Coronary artery (tissue), 2 donors: Measurements from ENCODE around the gene ZNF860.
"Not testable (repeated sequence)": the region's sequence is repeated elsewhere in the genome, so short reads cannot be mapped to it uniquely, and the experiment has no call there.

Experiments
- DNase-seq: peaks from one replicate; pipeline ENCODE4 v3.0.0-alpha.2; 2017; ENCODE audit warnings: low spot score
- H3K27ac ChIP-seq, 2 donors: fragments of 200-600 bp; sonication (generic); one replicate each; pipeline ENCODE4 v1.5.1; 2016 to 2019
- H3K4me3 ChIP-seq: fragments of 200-600 bp; sonication (generic); 2 replicates; pipeline ENCODE4 v1.5.1; 2016; ENCODE audit warnings: mild to moderate bottlenecking, moderate library complexity
- TF ChIP-seq, protein P1 (sequence below): fragments of 200-600 bp; sonication (generic); IDR thresholded peaks from one replicate; pipeline ENCODE4 v1.5.1; 2019; ENCODE audit warnings: antibody characterized with exemption

Gene ZNF860

DNA sequence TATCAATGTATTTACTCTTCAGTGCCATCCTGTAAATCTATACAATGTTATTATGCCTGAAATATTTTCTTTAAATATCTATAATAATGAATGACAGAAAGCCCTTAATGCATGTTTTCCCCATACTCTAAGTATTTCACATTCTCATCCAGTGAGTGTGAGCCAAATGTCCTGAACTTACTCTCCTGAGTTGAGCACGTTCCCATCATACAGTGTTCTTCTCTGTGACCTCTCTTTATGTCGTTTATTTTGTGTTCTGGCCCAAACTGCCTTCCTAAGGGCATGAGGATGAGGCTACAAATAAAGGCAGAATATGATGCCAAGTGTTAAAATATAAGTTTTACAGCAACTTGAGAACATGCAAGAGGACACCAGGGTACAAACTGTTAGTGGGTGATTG is 3.8 kb upstream of the ZNF860 start:
- H3K4me3 ChIP-seq = no peak overlapping the region
- no peak for DNase-seq
- no peak overlapping the region for H3K27ac ChIP-seq
- TF ChIP-seq, protein P1, sequence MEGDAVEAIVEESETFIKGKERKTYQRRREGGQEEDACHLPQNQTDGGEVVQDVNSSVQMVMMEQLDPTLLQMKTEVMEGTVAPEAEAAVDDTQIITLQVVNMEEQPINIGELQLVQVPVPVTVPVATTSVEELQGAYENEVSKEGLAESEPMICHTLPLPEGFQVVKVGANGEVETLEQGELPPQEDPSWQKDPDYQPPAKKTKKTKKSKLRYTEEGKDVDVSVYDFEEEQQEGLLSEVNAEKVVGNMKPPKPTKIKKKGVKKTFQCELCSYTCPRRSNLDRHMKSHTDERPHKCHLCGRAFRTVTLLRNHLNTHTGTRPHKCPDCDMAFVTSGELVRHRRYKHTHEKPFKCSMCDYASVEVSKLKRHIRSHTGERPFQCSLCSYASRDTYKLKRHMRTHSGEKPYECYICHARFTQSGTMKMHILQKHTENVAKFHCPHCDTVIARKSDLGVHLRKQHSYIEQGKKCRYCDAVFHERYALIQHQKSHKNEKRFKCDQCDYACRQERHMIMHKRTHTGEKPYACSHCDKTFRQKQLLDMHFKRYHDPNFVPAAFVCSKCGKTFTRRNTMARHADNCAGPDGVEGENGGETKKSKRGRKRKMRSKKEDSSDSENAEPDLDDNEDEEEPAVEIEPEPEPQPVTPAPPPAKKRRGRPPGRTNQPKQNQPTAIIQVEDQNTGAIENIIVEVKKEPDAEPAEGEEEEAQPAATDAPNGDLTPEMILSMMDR = no peak

DNA sequence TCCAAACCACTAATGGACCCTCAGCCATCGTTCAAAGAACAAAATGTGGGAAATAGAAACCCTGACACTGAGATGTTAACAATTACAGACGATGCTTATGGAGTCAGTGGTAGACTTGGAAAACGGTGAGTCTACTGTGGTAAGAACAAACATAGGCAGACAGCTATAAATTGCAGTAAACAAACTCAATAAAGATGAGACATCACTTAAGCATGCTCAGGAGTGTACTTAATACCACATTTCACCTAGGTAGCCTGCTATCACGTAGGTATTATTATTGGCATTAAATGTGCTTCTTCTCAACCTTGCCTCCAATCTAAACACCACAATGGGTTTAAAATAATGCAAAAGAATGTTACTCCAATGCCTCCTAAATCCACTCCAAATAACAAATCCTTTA is 3.0 kb upstream of the ZNF860 start:
- TF ChIP-seq, protein P1 = no peak
- Histone ChIP-seq H3K4me3 (no peak overlapping the region), H3K27ac (no peak overlapping the region)
- no peak for DNase-seq

DNA sequence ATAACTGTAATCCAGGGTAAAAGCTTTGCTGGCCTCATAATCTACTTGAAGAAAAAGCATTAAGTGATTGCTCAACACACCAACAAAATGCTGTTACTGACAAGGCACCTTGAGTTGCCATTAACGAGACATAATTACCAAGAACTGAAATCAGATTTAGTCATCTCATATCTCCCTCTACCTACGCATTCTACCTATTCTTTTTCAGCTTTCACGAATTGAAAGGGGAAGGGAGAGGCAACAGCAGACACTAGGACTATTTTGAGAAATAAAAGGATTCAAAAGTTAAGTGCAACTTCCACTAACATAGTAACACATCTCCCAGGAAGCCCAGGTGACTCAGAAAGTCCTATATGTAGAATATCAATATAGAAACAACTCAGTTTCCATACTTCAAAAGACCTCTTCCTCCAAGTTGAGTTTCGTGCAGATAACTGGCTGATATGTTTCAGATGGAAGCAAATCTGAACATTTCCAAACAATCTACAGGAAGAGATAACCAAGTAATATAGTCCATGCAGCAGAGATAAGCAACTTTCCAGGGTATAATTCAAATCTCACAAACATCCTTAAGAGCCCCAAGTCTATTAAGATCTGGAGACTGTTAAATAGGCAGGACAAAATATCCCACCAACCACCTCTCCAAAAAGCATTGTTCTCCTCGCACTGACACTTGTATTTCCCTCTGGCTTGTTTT is 2.4 kb upstream of the ZNF860 start:
- no peak for DNase-seq
- Histone ChIP-seq H3K27ac (no peak overlapping the region), H3K4me3 (no peak overlapping the region)
- TF ChIP-seq, protein P1 = no peak

DNA sequence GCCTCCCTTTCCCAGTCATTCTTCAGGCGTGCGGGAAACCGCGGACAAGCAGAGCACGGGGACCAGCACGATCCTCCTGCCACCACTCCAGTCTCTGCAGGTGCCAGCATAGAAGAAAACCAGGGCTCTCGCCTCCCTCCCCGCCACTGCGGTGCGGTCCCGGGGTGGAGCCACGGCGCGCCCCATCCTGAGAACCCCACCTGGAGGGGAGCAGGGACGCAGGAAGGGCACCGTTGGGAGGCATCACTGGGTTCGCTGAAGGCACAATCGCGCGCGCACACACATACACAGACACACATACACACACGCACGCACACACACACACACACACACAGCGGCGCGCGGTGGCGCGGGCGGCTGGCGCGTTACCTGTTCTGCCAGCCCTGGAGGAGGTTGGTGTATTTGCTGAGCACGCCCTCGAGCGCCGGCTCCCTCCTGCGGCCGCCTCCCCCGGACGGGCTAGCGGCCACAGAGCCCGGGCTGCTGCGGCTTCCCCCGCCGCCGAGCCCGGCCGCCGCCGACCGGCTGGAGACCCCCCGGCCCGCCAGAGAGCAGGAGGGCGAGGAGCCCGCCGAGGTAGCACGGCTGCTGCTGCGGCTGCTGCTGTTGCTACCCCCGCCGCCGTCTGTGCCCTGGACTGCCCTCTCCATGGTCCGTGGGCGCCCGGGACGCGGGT is 882 bp upstream of the ZNF860 start:
- Histone ChIP-seq H3K4me3 (peak overlapping the region; percentile 99), H3K27ac (peak overlapping the region; percentile 78 to 97)
- peak; percentile 79 for DNase-seq
- TF ChIP-seq, protein P1 = no peak

DNA sequence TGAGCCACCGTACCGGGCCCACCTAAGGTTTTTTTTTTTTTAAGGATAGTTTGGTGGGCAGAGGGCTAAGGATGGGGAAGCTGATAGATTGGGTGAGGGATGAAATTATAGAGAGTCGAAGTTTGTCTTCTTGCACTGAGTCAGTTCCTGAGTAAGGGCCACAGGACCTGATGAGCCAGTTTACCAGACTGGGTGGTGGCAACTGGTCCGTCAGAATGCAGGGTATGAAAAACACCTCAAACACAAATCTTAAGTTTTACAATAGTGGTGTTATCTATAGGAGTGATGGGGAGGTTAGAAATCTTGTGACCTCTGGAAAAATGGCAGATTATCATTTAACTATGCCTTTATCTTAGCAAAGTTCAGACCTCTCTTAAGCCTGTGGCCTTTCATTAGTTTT is 2.8 kb downstream of the ZNF860 start:
- no peak overlapping the region for H3K4me3 ChIP-seq
- TF ChIP-seq, protein P1 = no peak
- no peak for DNase-seq
- H3K27ac ChIP-seq = no peak overlapping the region

DNA sequence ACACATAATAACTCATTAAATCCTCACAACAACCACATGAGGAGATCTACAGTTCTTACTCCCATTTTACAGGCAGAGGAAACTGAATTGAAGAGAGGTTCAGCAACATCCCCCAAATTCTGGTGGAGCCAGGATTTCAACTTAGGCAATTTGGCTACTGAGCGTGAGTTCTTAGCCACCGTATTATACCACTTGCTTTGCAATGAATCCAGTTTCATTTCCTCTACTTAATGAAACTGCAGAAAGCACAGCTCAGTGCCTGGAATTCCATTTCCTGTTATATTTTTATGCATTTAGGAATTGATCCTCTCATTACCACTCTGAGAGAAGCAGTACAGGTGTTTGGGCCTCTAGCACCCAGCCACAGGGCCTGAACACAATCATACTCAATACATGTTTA is 4.3 kb downstream of the ZNF860 start:
- TF ChIP-seq, protein P1 = no peak
- Histone ChIP-seq H3K4me3 (no peak overlapping the region), H3K27ac (no peak overlapping the region)
- DNase-seq = no peak

DNA sequence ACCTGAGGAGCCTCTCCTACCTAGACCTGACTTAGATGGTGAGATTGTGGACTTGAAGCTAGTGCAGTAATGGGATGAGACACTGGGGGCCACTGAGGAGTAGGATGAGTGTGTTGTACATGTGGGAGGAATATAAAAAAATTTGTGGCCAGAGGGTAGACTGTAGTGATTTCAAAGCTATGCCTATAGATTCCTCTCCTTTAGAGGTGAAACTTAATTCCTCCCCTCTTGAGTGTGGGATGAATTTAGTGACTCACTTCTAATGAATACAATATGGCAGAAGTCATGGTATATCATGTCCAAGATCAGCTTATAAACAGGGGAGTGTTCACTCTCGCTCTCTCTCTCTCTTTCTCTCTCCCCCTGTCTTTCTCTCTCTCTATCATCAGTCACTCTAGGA is 6.7 kb downstream of the ZNF860 start:
- TF ChIP-seq, protein P1 = no peak
- DNase-seq = no peak
- Histone ChIP-seq H3K4me3 (no peak overlapping the region), H3K27ac (no peak overlapping the region)

DNA sequence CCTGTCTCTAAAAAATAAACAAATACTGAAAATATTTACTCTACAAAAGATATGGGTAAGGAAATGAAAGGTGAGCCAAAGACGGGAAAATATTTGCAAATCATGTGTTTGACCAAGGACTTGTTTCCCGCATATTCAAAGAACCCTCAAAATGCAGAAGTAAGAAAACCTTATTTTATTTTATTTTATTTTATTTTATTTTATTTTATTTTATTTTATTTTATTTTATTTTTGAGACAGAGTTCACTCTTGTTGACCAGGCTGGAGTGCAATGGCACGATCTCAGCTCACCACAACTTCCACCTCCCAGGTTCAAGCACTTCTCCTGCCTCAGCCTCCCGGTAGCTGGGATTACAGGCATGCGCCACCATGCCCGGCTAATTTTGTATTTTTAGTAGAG is 11.4 kb downstream of the ZNF860 start:
- not testable (repeated sequence) for H3K4me3 ChIP-seq, H3K27ac ChIP-seq, DNase-seq
